ENCODE data around the gene CHPT1.

Gene CHPT1

GRCh38 chr12:101763246-101763931 is 65.9 kb downstream of the CHPT1 start:
- DNase-seq (ENCODE audit: low read depth), result no peak

- DNase-seq (ENCODE audit: low read depth), result no peak
Measured at GRCh38 chr12:101764051-101764792, 66.8 kb downstream of the CHPT1 start.

- DNase-seq (ENCODE audit: low read depth), result no peak
Measured at GRCh38 chr12:101767537-101767936, 70.1 kb downstream of the CHPT1 start.

GRCh38 chr12:101768781-101769180 is 71.3 kb downstream of the CHPT1 start:
- no peak for DNase-seq (ENCODE audit: low read depth)

GRCh38 chr12:101769865-101770264 is 72.4 kb downstream of the CHPT1 start:
- DNase-seq (ENCODE audit: low read depth), result no peak

GRCh38 chr12:101772012-101772775 is 74.8 kb downstream of the CHPT1 start:
- DNase-seq (ENCODE audit: low read depth), result no peak

GRCh38 chr12:101773650-101774162 is 76.3 kb downstream of the CHPT1 start:
- DNase-seq (ENCODE audit: low read depth), result peak; percentile 51

GRCh38 chr12:101775816-101776215 is 78.4 kb downstream of the CHPT1 start:
- DNase-seq (ENCODE audit: low read depth), result no peak

- DNase-seq (ENCODE audit: low read depth), result no peak
Measured at GRCh38 chr12:101777485-101777884, 80.0 kb downstream of the CHPT1 start.

GRCh38 chr12:101777978-101778377 is 80.5 kb downstream of the CHPT1 start:
- no peak for DNase-seq (ENCODE audit: low read depth)

Measured in T follicular helper cell (primary cell).